OCI-LY1 (cell line): ENCODE results near the gene TRPM5.

Experiments
- CTCF ChIP-seq: fragments of 200-600 bp; sonication (generic), shearing (Covaris generic); IDR thresholded peaks from 2 replicates; pipeline ENCODE4 v1.5.1; 2017; ENCODE audit warnings: mild to moderate bottlenecking, antibody characterized with exemption, low read length, moderate library complexity, mixed read lengths
- EZH2 ChIP-seq: fragments of 200-600 bp; sonication (generic), shearing (Covaris generic); IDR thresholded peaks from 2 replicates; pipeline ENCODE4 v1.8.0; 2017; ENCODE audit warnings: borderline replicate concordance, mixed run types, mild to moderate bottlenecking, antibody characterized with exemption, low read length, moderate library complexity, mixed read lengths

- TF ChIP-seq CTCF = no peak
- no peak for TF ChIP-seq EZH2
These were observed 35.2 kb downstream of the TRPM5 start for GRCh38 chr11:2409126-2409525.
